GM21447 (cell line): Measurements from ENCODE around the gene CHTOP.

ENCODE experiments used
- ATAC-seq: cut with Tn5 transposase; IDR thresholded peaks from one replicate; pipeline ENCODE4 v1.9.1; 2021; ENCODE audit not compliant: unreplicated experiment

CHTOP gene

DNA sequence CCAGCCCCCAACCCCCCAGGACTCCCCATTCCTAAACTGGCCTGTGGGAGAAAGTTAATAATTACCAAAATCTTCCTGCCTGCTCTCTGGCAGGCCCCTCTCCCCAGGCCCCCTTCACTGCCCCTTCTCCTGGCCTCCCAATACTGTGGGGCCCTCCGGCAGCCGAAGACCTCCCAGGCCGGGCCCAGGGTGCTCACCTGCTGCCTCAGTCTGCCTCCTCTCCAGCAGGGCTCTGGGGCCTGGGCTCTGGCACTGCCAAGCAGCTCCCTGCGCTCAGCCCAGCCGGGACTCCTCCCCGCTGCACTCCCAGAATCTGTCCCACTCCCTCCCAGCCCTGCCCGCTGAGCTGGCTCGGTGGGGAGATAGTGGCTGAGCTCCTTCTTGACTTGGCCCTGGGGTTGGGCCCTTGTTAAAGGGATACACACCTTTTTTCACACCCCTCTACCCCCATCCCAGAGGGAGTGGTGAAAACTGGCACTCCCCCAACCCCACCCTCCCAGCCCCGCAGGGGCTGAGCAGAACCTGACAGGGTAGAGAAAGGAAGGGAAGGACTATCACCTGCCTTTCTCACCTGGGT lies 21.0 kb upstream of the CHTOP start, which contains the start of gene S100A16:
TSS of gene S100A16 (minus strand) at position 383 of the 577 bp plus-strand sequence. CDS start 4,986 bp downstream, outside the sequence.
- ATAC-seq: no peak

- ATAC-seq: no peak
Measured at GRCh38 chr1:153613406-153613805, 20.5 kb upstream of the CHTOP start.

- ATAC-seq: no peak
Measured at GRCh38 chr1:153614189-153614900, 19.5 kb upstream of the CHTOP start.

DNA sequence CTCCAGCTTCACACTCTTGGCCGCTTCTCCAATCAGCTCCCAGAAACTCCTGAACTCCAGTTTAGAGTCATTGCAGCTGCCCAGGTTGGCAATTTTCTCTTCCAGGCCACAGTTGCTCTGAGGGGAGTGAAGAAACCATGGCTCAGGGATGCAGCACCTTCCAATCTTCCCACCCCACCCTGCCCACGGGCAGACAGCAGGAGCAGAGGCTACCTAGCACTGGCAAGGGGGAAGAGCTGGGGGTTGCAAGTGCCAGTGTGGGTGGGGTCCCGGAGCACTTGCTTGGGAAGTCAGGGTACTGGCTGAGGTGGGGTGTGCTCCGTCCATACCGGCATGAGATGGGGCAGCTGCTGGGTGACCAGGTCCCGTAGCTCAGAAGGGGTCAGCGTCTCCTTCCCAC lies 19.0 kb upstream of the CHTOP start:
- no peak for ATAC-seq

DNA sequence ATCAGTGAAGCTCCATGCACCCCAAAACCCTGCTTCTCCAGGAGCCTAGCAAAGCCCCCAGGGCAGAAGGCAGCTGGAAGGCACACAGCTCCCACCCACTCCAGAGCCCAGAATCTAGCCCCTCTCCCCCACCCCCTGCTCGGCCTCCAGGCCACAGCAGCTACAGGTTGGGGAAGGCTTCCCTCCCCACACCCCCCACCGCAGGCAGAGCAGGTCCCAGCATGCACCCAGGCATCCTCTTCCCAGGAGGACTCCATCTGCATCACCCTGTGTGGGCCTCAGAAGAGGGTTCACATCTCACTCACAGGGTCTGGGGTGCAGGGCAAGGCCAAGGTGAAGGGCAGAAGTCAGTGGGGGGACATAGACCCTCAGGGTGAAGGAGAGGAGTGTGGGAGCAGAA lies 18.5 kb upstream of the CHTOP start:
- no peak for ATAC-seq

- ATAC-seq: no peak
Measured at GRCh38 chr1:153616144-153616916, 17.5 kb upstream of the CHTOP start, which contains the start of gene S100A14. S100A14 (minus strand) TSS chr1:153616325; CDS start chr1:153615858, 467 bp downstream.

DNA sequence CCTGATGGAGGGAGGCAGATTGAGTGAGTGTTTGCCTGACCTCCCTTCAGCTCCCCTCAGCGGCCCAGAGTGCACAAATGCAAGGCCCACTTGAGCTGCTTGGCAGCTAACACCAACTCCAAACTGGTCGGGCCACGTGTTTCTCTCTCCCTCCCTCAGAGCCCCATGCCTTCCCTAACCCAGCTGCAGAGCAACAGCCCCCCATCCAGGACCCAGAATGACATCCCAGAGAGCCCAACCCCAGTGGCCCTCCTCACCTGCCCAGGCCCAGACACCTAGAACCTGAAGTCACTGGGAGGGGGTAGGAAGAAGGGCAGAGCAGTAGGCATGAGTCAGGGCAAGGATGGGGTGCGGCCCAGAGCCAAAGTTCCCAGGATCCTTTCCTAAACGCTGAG lies 17.0 kb upstream of the CHTOP start:
- no peak for ATAC-seq

DNA sequence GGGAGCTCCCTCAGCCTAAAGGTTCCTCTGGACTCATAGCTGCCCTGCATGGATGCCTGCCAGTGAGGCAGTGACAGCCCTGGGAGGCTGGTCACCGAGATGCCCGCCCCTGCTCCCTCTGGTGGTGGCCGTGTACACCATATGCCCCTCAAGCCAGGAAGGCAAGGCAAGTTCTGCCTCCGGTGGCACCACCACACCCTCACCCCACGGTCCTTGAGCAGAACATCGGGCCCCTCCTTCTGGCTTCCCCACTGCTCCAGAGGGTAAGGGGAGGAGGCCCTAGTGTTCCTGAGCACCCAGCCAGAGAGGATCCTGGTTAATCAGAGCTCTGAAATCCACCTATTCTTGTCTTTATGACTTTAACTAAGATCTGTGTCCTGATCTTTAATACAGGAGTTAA lies 16.2 kb upstream of the CHTOP start:
- ATAC-seq: no peak

DNA sequence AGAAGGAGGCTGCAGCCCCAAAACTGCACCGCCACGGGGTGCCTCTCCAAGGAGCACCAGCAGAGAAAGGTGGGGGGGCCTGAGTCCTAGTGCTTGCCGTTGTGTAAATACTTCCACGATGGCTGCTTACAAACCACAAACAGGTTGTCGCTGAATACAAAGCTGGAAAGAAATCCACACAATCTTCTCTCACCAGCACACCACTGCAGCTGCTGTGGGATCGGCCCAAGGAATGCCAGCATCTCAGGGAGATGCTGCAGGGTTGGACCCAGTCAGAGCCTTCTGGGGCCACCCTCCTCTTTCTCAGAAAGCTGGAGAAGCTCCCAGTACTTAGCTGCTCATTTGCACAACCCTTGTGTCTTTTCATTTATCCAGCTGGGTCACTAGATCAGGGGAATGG lies 14.7 kb upstream of the CHTOP start:
- ATAC-seq: no peak

DNA sequence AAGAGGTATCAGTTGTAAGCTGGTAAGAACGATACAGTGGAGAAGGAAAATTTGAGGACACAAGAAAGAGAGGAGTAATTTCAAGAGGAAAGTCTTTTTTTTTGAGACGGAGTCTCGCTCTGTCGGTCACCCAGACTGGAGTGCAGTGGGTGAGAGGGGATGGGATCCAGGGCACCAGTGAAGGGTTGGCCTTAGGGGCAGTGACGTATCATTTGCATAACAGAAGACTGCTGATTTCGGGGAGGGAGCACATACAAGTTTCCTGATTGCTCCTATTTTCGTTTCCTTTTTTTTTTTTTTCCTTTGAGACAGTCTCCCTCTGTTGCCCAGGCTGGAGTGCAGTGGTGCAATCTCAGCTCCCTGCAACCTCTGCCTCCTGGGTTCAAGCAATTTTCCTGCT lies 10.8 kb upstream of the CHTOP start:
- ATAC-seq: no peak

DNA sequence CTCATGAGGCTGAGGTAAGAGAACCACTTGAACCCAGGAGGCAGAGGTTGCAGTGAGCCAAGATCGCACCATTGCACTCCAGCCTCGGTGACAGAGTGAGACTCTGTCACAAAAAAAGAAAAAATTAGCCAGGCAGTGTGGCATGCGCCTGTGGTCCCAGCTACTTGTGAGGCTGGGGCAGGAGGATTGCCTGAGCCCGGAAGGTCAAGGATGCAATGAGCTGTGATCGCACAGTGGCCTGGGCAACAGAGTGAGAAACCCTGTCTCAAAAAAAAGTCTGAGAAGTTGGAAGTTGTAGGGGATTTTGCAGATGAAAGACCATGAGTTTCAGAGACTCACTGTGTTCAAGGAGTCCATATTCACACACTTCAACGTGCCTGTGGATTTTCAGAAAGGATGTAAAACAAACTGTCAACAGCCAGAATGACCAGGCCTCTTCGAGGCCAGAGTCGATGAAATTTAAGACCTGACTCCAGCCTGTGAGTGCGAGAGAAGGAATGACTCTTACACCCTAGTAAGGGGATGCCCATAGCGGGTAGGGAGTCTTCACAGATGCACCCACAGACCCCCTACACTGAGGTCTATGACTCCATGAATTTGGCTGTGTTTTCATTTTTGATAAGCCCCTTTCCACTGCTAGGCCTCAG lies 8.8 kb upstream of the CHTOP start:
- ATAC-seq: no peak

GRCh38 chr1:153626477-153626903 lies 7.4 kb upstream of the CHTOP start:
- no peak for ATAC-seq

- ATAC-seq: no peak
Measured at GRCh38 chr1:153626904-153627714, 6.8 kb upstream of the CHTOP start, which contains the start of gene S100A13. S100A13 (minus strand) TSS chr1:153627505; CDS start chr1:153626472, 1,033 bp downstream.

DNA sequence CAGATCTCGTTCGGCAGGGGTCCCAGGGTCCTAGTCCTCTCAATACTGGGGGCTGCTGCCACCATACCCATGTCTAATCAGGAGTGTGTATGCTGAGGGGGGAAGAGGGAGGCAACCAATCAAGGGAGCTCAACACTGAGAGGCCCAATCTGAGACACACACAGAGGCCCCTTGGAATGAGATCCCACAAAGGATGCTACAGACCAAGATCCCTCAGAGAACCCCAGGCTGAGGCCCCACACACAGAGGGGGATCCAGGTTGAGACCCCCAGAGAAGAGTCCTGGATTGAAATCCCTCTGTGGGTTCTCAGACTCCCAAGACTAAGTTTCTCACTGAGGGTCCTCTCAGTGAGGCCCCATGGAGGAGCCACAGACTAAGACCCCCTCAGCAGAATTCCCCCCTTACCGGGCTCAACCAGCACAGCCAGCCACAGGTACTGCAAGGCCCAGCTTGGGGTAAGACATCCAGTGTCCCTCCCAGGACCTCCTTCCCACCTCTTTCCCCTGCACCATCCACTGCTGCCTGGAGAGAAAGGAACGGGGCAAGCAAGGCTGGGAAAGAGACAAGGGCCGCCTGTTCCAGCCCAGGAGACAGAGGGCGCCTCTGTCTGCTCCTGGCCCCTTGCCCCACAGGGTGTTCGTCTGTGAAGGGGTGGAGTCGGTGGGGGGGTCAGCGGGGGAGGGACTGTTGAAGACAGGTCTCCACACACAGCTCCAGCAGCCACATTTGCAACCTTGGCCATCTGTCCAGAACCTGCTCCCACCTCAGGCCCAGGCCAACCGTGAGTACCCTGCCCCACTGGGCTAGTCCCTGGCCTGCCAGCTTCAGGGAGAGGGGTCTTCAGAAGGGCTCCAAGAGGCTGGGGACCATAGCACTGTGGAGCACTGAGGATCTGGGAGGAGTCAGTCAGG lies 5.9 kb upstream of the CHTOP start, which contains the start of gene S100A1:
TSS of gene S100A1 (plus strand) at position 720 of the 912 bp plus-strand sequence. CDS start 2,088 bp downstream, outside the sequence.
- no peak for ATAC-seq

DNA sequence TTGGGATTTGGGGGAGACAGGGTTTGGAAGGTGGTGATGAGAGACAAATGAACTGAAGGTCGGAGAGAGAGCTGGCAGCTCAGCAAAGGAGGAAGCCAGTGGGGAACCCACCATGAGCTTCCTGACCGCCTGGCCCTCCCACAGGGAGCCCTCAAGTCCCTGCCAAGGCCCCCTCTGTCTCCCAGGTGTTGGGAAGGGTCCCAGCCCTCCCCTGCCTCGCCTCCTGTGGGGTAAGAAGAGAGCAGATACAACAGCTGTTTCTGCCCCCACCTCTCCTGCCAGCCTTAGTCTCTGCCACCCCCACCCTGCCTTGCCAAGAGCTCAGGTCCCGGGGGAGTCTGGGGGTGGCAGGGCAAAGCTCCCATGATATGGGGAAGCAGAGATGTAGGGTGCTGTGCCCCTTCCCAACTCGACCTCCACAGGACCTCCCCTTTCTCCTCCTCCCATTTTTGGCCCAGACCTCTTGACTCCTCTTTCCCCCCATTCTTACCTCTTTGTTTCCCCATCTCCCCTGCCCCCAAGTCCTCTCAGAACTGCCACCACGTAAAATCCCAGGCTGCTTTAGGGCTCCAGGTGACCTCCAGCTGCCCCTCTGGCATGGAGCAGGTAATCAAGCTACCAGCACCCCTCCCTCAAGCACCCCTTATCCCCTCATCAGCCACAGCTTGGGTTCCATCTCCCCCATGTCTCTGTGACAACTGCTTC lies 5.1 kb upstream of the CHTOP start:
- ATAC-seq: no peak

GRCh38 chr1:153629343-153629665 lies 4.6 kb upstream of the CHTOP start:
- no peak for ATAC-seq

DNA sequence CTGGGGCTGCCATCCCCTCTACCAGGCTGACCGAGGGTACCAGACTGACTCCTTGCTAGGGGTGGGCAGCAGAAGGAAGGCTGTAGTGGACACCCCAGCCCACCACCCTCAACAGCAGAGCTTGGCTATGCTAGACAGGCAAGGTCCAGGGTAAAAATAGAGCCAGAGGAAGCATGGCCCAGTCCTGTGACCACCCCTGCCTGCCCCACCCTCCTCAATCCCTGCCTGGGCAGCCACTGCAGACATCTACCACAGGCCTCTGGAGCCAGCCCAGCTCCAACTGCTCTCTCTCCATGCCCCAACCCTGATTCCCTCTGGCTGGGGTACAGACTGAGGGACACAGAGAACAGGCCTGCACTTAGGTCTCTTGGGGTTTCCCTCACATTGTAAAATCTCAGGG lies 3.9 kb upstream of the CHTOP start:
- ATAC-seq: no peak

DNA sequence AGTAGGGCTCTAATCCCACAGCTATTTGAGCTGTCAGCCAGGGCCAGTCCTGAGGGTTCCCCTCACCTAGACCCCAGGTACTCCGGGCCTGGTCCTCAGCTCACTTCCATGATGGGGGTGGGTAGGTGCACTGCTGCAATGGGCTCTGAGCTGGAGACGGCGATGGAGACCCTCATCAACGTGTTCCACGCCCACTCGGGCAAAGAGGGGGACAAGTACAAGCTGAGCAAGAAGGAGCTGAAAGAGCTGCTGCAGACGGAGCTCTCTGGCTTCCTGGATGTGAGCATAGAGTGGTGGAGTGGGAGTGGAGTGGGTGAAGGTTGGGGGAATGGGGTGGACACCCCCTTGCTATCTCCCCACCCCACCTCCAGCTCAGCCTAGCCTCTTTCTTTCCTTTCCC lies 3.5 kb upstream of the CHTOP start:
- ATAC-seq: no peak
